GM12873 (cell line): ENCODE data around the gene TBRG1.

Source experiments
- TF ChIP-seq, protein P1 (sequence below): IDR thresholded peaks from 2 replicates; pipeline ENCODE4 v1.5.1; 2012; ENCODE audit warnings: low read depth, mild to moderate bottlenecking, moderate library complexity, low read length, control low read depth; ENCODE audit not compliant: insufficient read depth; ENCODE audit errors: missing control alignments

The TBRG1 gene

DNA sequence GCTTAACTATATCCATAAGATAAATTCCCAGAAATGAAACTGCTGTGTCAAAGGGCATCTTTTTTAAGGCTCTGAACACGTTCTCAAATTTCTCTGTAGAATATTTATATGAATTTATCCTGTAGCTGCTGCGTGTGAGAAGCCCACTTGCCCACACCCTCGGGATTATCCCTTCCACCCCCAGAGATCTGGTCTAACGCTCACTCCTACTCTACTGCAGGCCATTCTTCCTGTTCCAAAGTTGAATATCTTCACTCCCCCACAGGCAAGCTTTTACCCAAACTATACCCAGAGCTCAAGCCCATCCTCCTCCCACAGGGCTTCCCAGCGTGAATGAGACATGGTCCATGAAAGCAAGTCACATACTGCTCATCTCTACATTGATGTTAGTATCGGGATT, 25.9 kb downstream of the TBRG1 start:
- TF ChIP-seq, protein P1, sequence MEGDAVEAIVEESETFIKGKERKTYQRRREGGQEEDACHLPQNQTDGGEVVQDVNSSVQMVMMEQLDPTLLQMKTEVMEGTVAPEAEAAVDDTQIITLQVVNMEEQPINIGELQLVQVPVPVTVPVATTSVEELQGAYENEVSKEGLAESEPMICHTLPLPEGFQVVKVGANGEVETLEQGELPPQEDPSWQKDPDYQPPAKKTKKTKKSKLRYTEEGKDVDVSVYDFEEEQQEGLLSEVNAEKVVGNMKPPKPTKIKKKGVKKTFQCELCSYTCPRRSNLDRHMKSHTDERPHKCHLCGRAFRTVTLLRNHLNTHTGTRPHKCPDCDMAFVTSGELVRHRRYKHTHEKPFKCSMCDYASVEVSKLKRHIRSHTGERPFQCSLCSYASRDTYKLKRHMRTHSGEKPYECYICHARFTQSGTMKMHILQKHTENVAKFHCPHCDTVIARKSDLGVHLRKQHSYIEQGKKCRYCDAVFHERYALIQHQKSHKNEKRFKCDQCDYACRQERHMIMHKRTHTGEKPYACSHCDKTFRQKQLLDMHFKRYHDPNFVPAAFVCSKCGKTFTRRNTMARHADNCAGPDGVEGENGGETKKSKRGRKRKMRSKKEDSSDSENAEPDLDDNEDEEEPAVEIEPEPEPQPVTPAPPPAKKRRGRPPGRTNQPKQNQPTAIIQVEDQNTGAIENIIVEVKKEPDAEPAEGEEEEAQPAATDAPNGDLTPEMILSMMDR: no peak

DNA sequence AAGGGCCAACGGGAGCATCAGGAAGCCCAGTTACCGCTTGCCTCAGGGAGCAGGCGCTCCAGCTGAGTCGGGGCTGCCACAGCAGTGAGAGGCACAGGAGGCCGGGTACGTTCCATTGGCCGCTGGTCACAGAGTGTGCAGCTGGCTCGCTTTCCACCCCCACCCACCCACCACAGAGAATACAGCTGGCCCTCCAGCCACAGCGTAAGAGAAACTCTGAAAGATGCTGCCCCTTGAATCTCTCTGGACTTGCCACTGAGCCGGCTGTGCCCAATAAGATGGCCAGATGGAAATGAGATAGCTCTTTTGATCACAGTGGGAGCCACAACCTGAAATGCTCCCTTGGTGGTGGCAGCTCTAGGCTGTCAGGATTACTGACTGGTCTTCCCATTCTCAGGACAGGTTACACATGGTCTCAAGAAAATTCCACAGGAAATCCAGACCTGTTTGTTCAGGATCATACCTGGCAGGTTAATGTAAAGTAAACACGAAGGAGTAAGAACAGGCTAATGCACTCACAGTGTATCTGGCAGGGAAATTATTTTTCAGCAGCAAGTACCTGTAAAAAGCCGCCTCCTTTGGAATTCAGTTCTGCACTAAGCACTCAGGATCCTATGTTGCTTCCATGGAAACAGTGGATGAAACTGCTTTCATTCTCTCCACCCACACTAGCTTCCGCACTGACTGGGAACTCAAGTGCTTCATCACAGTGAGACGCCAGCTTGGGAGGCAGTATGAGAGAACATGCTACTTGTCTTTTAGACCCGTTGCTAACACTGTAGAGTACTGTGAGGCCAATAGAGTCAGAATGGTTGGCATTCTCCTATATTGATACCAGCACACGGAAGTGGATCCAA, 34.3 kb downstream of the TBRG1 start:
- TF ChIP-seq, protein P1: no peak

DNA sequence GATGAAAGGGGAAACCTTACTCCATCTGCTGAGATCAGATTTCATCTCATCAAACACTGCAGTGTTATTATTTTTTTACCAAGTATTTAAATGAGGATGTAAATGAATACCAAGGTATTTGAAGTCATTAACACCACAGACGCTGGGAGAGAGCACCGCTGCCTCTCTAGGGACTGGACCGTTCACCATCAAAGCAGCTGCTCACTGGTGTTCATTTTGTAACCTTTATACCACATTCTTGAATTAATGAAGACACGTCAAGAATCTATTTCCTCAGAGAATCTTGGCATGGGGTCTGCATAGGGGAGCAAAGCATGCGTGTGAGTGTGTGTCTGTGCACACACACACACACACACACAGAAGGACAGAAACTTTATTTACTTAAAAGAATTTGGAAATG, 35.2 kb downstream of the TBRG1 start:
- TF ChIP-seq, protein P1: no peak

DNA sequence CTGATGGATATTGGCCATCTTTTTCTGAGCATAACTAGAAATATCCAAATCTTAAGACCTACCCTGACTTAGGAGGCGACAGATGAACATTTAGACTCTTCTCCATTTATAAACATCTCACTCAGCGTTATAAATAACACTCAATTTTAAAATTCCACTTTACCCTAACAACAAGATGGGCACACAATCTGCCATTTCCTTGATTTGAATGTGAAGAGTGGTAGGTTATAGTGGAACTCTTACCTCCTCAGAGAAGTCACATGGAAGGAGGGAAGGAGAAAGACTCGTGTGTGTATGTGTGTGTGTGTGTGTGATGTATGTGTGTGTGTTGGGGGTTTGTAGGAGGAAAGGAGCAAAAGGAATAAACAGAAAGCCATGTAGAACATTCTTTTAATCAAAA, 35.8 kb downstream of the TBRG1 start:
- TF ChIP-seq, protein P1: no peak

DNA sequence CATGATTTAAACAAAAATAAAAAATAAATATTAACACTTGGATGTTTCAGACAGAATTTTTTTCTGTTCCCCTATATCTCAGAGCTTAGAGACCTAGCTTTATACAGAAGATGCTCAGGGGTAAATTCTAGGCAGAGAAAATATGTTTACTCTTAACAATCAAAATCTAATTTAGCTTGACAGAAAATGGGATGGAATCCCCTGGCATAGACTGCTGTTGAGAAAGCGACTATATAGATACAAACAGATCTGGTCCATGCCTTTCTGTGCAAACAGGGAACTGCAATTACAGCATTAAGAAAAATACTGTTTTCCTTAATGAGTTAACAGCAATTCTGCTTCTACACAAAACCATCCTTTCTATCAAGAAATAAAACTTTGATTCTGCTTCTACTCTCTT, 36.3 kb downstream of the TBRG1 start:
- TF ChIP-seq, protein P1: no peak

DNA sequence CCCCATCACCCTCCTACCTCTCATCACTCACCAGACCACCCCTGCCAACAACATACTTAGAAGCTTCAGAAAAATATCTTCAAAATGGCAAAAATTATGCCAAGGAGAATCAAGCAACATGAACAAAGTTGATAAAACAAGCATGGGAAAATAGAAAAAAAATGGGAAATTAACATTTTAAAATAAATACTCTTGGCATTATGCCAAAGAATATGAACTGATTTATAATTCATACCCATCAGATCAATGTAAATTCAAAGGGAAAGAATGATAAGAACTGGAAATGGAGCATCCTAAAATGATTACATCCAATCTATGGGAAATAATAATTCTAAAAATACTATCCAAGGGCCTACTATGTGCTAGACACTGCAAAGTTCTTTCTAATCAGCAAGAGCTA, 38.9 kb downstream of the TBRG1 start:
- TF ChIP-seq, protein P1: no peak

DNA sequence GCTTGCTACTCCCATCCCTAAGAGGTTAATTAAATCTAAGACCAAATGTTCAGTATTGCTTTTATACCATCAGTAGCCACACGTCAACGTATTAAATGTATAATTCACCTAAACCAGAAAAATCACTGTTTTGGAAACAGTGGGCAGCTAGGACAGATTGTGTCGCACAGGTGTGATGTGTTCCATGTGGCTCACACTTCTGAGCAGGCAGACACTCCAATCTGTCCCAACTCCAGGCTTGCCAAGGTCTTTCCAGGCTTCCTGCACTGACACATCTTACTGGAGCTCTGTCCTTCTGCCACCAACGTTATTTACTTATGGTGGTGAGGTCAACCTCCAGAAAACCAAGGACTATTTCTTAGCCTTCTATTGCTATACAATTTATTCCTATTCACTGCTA, 39.4 kb downstream of the TBRG1 start:
- TF ChIP-seq, protein P1: no peak
